Measurements from ENCODE around the gene TUBGCP3.

DNA sequence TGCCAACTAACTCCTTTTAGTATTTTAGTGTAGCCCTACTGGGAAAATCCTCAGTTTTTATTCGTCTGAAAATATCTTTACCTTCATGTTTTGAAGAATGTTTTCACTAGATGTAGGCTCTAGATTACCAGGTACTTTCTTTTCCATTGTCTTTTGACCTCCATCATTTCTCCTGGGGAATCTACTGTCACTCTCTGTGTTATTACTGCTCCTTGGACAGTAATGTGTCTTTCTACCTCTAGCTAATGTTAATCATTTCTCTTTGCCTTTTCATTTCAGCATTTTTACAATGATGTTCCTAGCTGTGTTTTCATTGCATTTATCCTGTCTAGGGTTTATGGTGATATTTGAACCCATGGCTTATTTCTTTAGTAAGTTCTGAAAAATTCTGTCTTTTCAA lies 149.9 kb downstream of the TUBGCP3 start:
- TF ChIP-seq POLR2A (IDR thresholded peaks at IDR 0.05; ENCODE audit: borderline replicate concordance, extremely low read depth, insufficient read depth, insufficient read length) (no peak), EZH2phosphoT487 (IDR thresholded peaks at IDR 0.05; ENCODE audit: borderline replicate concordance) (no peak)

Measured in HCT116 (cell line).